RPMI8226 (cell line): ENCODE measurements around the gene DDX18.
"Not testable (repeated sequence)": the region's sequence is repeated elsewhere in the genome, so short reads cannot be mapped to it uniquely, and the experiment has no call there.

ENCODE experiments used
- DNase-seq: peaks from one replicate; pipeline ENCODE4 v3.0.0-alpha.2; 2015

The DDX18 gene

GRCh38 chr2:117814417-117815264 is at the start of gene DDX18:
Gene DDX18 (plus strand): TSS chr2:117814691. CDS start chr2:117814778, 87 bp downstream.
- peak; percentile 99 for DNase-seq

- no peak for DNase-seq
These were observed 43.8 kb upstream of the DDX18 start for GRCh38 chr2:117770730-117771129.

GRCh38 chr2:117771969-117772630 is 42.4 kb upstream of the DDX18 start:
- peak; percentile 35 for DNase-seq

GRCh38 chr2:117774716-117775115 is 39.8 kb upstream of the DDX18 start:
- no peak for DNase-seq

GRCh38 chr2:117775703-117776219 is 38.7 kb upstream of the DDX18 start:
- DNase-seq, result no peak

- DNase-seq, result no peak
These were observed 37.6 kb upstream of the DDX18 start for GRCh38 chr2:117776888-117777287.

- peak; percentile 66 for DNase-seq
These were observed 28.8 kb upstream of the DDX18 start for GRCh38 chr2:117785740-117786139.

- no peak for DNase-seq
These were observed 28.0 kb upstream of the DDX18 start for GRCh38 chr2:117786520-117786919.

- DNase-seq, result no peak
These were observed 25.0 kb upstream of the DDX18 start for GRCh38 chr2:117789505-117789904.

GRCh38 chr2:117794668-117795067 is 19.8 kb upstream of the DDX18 start:
- DNase-seq, result no peak

GRCh38 chr2:117801826-117802225 is 12.7 kb upstream of the DDX18 start:
- no peak for DNase-seq

- peak; percentile 35 for DNase-seq
These were observed 10.7 kb upstream of the DDX18 start for GRCh38 chr2:117803644-117804325.

GRCh38 chr2:117812443-117812842 is 2.0 kb upstream of the DDX18 start:
- DNase-seq, result no peak

GRCh38 chr2:117815946-117816345 is 1.5 kb downstream of the DDX18 start:
- no peak for DNase-seq

- no peak for DNase-seq
These were observed 4.4 kb downstream of the DDX18 start for GRCh38 chr2:117818921-117819320.

- DNase-seq, result no peak
These were observed 6.0 kb downstream of the DDX18 start for GRCh38 chr2:117820444-117820843.

GRCh38 chr2:117825437-117825836 is 10.9 kb downstream of the DDX18 start:
- no peak for DNase-seq

- not testable (repeated sequence) for DNase-seq
These were observed 13.0 kb downstream of the DDX18 start for GRCh38 chr2:117827464-117827863.

GRCh38 chr2:117828870-117829269 is 14.4 kb downstream of the DDX18 start:
- no peak for DNase-seq

- no peak for DNase-seq
These were observed 17.8 kb downstream of the DDX18 start for GRCh38 chr2:117832332-117832731.

GRCh38 chr2:117832905-117833613 is 18.6 kb downstream of the DDX18 start:
- no peak for DNase-seq

- DNase-seq, result no peak
These were observed 19.4 kb downstream of the DDX18 start for GRCh38 chr2:117833911-117834310.

GRCh38 chr2:117834992-117835391 is 20.5 kb downstream of the DDX18 start:
- DNase-seq, result no peak
